Subcutaneous abdominal adipose tissue (tissue), 5 donors: ENCODE results near the gene CAPN2.

Source experiments
- H3K27ac ChIP-seq: one replicate; pipeline ENCODE4 v1.7.0; 2013; ENCODE audit warnings: low read depth, mild to moderate bottlenecking, inconsistent platforms, low read length, moderate library complexity
- H3K27me3 ChIP-seq, 5 donors: one replicate each; pipeline ENCODE4 v1.7.0; 2013; ENCODE audit warnings: low read length in 5 of 5, inconsistent platforms in 1 of 5; ENCODE audit not compliant: control insufficient read depth in 5 of 5, insufficient read depth in 4 of 5
- H3K36me3 ChIP-seq, 5 donors: one replicate each; pipeline ENCODE4 v1.7.0; 2013; ENCODE audit warnings: low read length in 5 of 5; ENCODE audit not compliant: control insufficient read depth in 5 of 5, insufficient read depth in 5 of 5
- H3K4me1 ChIP-seq, 5 donors: one replicate each; pipeline ENCODE4 v1.7.0; 2013; ENCODE audit warnings: low read length in 5 of 5, mild to moderate bottlenecking in 3 of 5, moderate library complexity in 1 of 5; ENCODE audit not compliant: control insufficient read depth in 5 of 5, insufficient read depth in 5 of 5
- H3K4me3 ChIP-seq, 5 donors: one replicate each; pipeline ENCODE4 v1.7.0; 2013; ENCODE audit warnings: low read length in 5 of 5, low read depth in 1 of 5
- H3K9ac ChIP-seq, 5 donors: one replicate each; pipeline ENCODE4 v1.7.0; 2013; ENCODE audit warnings: low read length in 5 of 5, mild to moderate bottlenecking in 4 of 5, moderate library complexity in 3 of 5
- H3K9me3 ChIP-seq, 5 donors: one replicate each; pipeline ENCODE4 v1.7.0; 2013; ENCODE audit warnings: low read length in 5 of 5; ENCODE audit not compliant: control insufficient read depth in 5 of 5
- donor health status: healthy.
- donor health status: healthy.
- donor health status: healthy.
- donor health status: healthy.
- donor health status: healthy.

CAPN2 gene

DNA sequence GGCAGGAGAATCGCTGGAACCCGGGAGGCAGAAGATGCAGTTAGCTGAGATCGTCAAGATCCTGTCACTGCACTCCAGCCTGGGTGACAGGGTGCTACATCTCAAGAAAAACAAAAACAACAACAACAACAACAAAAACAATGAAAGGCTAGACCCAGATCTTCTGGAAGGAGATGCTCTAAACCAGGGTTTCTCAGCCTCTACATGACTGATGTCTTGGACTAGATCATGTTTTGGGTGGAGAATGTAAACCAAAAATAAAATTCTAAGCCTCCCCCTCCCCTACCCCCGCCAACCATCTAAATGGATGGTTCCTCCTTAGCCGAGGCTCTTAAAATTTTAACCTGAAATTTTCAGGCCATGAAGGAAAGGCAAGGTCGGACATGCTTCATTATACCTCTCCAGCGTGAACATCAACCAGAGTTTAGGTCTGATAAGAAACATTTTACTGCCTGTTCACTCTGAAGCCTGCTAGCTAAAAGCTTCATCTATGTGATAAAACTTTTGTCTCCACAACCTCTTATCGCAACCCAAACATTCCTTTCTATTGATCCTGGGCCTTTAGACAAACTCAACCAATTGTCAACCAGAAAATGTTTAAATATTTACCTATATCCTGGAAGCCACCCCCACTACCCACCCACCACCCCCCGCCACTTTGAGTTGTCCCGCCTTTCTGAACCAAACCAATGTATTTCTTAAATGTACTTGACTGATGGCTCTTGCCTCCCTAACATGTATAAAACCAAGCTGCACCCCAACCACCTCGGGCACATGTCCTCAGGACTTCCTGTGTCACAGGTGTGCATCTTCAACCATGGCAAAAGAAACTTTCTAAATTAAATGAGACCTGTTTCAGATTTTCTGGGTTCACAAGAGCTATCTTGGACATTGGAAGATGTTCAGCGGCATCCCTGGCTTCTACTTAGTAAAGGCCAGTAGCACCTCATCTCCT, 1.9 kb upstream of the CAPN2 start:
- Histone ChIP-seq H3K27ac (peak overlapping the region; percentile 94), H3K4me1 (peaks cover 29 to 75% (median 67%) of the 10 kb centered on the region in 5 donors), H3K36me3 (no peaks in the 10 kb centered on the region), H3K9ac (no peak overlapping the region), H3K9me3 (no peaks in the 10 kb centered on the region), H3K27me3 (no peaks in the 10 kb centered on the region), H3K4me3 (no peak overlapping the region)

DNA sequence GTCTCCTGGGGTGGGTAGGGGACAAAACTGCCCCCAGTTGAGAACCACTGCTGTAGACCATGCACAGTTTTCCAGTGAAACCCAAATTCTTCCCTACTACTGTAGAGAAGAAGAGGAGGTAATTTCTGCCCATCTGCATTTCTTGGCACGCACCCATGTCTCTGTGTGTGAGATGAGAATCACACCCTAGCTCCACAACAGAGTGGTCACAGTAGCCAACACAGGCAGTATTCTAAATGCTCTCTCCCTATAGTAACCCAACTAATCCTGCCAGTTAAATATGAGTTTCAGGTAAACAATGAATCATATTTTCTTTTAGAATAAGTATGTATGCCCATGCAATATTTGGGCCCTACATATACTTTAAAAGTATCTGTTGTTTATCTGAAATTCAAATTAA, 1.2 kb upstream of the CAPN2 start:
- no peaks in the 10 kb centered on the region for H3K27me3 ChIP-seq
- H3K4me3 ChIP-seq, result no peak overlapping the region
- H3K27ac ChIP-seq, result peak overlapping the region; percentile 94
- no peaks in the 10 kb centered on the region for H3K9me3 ChIP-seq
- no peak overlapping the region for H3K9ac ChIP-seq
- H3K36me3 ChIP-seq, result peaks cover 0 to 5% (median 0%) of the 10 kb centered on the region in 5 donors
- H3K4me1 ChIP-seq, result peaks cover 27 to 75% (median 67%) of the 10 kb centered on the region in 5 donors

DNA sequence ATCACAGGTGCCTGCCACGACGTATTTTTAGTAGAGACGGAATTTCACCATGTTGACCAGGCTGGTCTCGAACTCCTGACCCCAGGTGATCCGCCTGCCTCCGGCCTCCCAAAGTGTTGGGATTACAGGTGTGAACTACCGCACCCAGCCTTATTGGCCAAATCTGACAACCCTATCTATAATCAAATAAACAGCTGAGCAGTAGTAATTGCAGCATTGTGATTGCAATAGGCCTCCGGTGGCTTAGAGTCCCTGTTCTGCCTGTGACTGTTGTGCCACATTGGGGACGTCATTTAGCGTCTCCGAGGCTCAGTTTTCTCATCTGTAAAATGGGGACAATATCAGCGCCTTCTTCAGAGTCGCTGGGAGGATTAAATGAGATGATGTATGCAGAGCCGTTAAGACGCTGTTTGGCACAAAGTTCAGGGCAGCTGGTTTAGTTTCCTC, 569 bp upstream of the CAPN2 start:
- H3K36me3 ChIP-seq, result peaks cover 0 to 6% (median 0%) of the 10 kb centered on the region in 5 donors
- no peaks in the 10 kb centered on the region for H3K9me3 ChIP-seq
- no peaks in the 10 kb centered on the region for H3K27me3 ChIP-seq
- peak overlapping the region; percentile 17 to 77 (median 65) for H3K9ac ChIP-seq
- H3K4me1 ChIP-seq, result peaks cover 25 to 75% (median 67%) of the 10 kb centered on the region in 5 donors
- peak overlapping the region; percentile 94 for H3K27ac ChIP-seq
- peak overlapping the region in 4 of 5 donors; percentile 38 to 83 (median 66) for H3K4me3 ChIP-seq

DNA sequence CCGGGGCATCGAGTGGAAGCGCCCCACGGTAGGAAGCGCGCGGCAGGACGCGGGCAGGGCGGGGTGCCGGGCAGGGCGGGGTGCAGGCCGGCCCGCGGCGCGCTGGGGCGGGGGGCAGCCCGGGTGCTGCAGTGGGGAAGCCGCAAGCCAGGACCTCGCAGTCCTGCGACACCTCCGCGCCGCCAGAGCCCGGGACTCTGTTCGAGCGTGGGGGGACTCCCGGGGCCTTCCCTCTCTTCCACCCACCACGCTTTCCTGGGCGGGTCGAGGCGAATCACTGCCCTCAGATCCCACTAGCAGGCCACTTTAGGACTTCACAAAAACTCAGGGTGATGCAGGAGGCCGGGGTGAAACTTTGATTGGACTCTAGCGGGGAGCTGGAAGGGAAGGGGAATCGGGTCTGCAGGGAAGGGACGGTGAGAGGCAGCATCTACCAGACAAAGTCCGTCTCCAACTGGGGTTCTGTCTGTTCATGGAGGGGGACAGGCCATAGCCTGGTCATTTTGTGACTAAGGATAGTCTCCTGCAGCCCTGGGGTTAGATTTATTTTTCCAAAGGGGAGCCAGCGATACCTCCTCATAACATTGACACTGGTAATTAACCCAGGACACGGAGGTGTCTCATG, 623 bp downstream of the CAPN2 start:
- Histone ChIP-seq H3K4me3 (peak overlapping the region; percentile 77 to 93 (median 91)), H3K36me3 (peaks cover 0 to 14% (median 10%) of the 10 kb centered on the region in 5 donors), H3K4me1 (peaks cover 16 to 72% (median 60%) of the 10 kb centered on the region in 5 donors), H3K9ac (peak overlapping the region; percentile 75 to 95 (median 90)), H3K9me3 (no peaks in the 10 kb centered on the region), H3K27me3 (no peaks in the 10 kb centered on the region), H3K27ac (peak overlapping the region; percentile 94)

DNA sequence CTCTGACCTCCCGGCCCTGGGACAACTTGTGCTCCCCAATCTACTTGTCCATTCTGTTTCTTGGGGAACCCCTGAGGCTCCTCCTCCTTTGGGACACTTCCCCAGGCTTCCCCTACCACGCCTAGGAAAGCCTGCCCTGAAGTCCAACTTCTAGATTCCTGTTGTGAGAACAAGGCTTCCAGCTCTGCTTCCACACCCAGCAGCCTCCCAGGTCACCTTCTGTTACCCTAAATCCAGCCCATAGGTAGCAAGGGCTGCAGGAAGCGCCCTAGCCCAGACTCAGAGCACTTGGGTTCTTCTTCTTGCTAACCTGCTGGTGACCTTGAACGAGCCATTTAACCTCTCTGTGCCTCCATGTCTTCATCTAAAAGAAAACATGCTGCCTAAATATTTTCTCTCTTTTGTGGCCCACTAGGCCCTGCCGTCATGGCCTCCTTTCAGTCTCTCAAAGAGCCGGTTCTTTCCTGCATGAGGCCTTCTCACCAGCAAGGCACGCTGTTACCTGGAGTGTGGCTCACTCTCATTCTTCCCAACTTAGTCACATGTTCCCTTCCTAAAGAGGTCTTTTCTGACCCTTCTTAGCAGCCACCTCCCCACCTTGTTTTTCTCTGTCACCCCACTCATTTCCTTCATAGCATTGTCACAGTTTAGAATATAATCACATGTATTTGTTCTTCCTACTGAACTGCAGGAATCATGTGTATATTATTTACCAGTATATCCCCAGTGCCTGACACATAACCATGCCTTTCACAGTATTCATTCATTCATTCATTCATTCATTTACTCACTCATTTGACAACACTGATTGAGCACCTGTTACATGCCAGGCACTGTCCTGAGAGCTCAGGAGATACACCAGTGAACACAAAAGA, 1.4 kb downstream of the CAPN2 start:
- H3K27ac ChIP-seq, result peak overlapping the region; percentile 94
- no peaks in the 10 kb centered on the region for H3K9me3 ChIP-seq
- H3K27me3 ChIP-seq, result no peaks in the 10 kb centered on the region
- H3K36me3 ChIP-seq, result peaks cover 0 to 22% (median 18%) of the 10 kb centered on the region in 5 donors
- H3K4me1 ChIP-seq, result peaks cover 16 to 64% (median 56%) of the 10 kb centered on the region in 5 donors
- peak overlapping the region; percentile 77 to 93 (median 91) for H3K4me3 ChIP-seq
- H3K9ac ChIP-seq, result peak overlapping the region; percentile 75 to 95 (median 90)

DNA sequence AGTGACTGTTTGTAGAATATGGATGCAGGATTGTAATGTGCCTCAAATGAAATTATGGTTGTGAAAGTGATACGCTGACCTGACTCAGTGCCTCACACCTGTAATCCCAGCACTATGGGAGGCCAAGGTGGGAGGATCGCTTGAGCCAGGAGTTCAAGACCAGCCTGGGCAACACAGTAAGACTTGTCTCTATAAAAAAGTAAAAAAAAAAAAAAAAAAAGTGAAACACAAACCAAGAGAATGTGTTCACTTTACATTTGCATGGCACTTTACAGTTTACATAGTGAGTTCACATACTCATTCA, 2.0 kb downstream of the CAPN2 start:
- H3K27me3 ChIP-seq, result no peaks in the 10 kb centered on the region
- peak overlapping the region; percentile 39 to 93 (median 83) for H3K4me3 ChIP-seq
- peak overlapping the region; percentile 94 for H3K27ac ChIP-seq
- H3K36me3 ChIP-seq, result peaks cover 0 to 28% (median 22%) of the 10 kb centered on the region in 5 donors
- H3K9me3 ChIP-seq, result no peaks in the 10 kb centered on the region
- peak overlapping the region in 2 of 5 donors; percentile 94 to 95 for H3K9ac ChIP-seq
- peaks cover 15 to 60% (median 52%) of the 10 kb centered on the region in 5 donors for H3K4me1 ChIP-seq

DNA sequence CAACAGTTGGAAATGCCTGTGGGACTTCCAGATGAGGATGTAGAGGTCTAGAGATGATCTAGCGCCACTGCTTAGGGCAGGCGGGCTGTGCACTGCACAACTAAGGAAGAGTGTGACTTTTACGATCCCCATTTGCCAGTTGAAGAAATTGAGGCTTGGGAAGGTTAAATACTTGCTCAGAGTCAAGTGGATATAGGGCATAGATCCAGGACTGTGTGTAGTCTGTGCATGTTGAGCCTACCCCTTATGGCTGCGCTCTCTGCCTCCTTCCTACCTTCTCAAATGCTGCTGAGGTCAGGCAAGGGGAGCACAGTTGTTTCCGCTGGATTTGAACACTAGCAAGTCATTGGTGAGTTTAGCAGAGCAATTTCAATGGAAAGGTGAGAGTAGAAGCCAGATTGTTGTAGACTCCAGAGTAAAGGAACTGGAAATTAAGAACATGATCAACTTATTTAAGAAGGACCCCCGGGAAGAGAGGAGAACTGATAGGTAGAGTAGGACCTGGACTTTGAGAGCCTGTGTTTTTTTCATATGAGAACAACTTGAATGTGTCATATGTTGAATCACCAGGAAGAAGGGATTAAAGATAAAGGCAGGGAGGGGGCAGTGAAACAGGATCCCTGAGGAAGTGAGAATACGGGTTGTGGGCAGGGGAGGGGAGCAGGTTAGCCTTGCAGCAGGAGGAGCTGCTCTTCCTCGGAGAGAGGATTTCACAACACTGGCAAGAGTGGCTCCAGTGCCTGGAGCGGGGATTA, 2.7 kb downstream of the CAPN2 start:
- H3K4me3 ChIP-seq, result peak overlapping the region; percentile 29 to 93 (median 50)
- peak overlapping the region in 2 of 5 donors; percentile 31 to 68 for H3K9ac ChIP-seq
- peaks cover 0 to 34% (median 29%) of the 10 kb centered on the region in 5 donors for H3K36me3 ChIP-seq
- H3K9me3 ChIP-seq, result no peaks in the 10 kb centered on the region
- no peaks in the 10 kb centered on the region for H3K27me3 ChIP-seq
- peaks cover 15 to 61% (median 52%) of the 10 kb centered on the region in 5 donors for H3K4me1 ChIP-seq
- peak overlapping the region; percentile 94 for H3K27ac ChIP-seq

DNA sequence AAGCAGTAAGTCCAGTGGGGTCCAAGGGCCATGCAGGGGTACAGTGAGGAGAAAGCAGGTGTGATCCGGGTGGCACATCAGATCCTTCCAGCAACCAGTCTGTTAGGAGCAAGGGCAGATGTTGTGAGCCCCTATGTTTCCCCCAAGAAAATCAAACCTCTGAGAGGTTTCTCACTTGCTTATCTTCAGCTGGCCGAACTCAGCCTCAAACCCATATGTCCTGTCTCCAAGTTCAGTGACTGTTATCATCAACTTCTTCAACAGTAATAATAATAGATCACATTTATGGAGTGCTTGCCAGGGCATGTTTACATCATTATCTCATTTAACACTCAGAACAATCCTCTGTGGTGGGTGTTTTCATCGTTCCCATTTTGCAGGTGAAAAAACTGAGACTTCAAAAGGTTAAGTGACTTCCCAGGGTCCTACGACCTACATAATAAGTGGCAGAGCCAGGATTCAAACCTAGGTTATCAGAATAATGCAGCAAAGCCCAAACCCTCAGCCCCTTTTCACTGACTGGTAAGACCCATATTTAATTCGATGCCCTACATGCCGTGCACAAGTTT, 3.3 kb downstream of the CAPN2 start:
- peak overlapping the region in 3 of 5 donors; percentile 31 to 68 (median 42) for H3K9ac ChIP-seq

More for the DNA sequence above, 3.3 kb downstream of the CAPN2 start:
- Histone ChIP-seq H3K9me3 (no peaks in the 10 kb centered on the region), H3K4me3 (peak overlapping the region in 3 of 5 donors; percentile 29 to 93 (median 50)), H3K4me1 (peaks cover 15 to 65% (median 54%) of the 10 kb centered on the region in 5 donors), H3K27me3 (no peaks in the 10 kb centered on the region), H3K36me3 (peaks cover 0 to 41% (median 34%) of the 10 kb centered on the region in 5 donors), H3K27ac (peak overlapping the region; percentile 94)
